ENCODE measurements around the gene MPND. TPM values are rescaled to one million over a fixed set of nuclear protein-coding genes. Genes with fewer than 3 reads are reported as not detected.

Gene MPND
- total RNA-seq (2022; extraction: Qiagen RNA extraction; ENCODE audit: low read depth), result 7.0 to 13.3 TPM (median 10.1 TPM) in 5 replicates

GRCh38 chr19:4343370-4344307, at the start of gene MPND:
Gene MPND, plus strand, starts transcription at chr19:4343562. Its CDS starts 32 bp downstream, at chr19:4343594.

GRCh38 chr19:4302243-4302640, 41.1 kb upstream of the MPND start, which contains the start of gene TMIGD2:
Gene TMIGD2, minus strand, starts transcription at chr19:4302389. Its CDS starts 4 bp downstream, at chr19:4302385.

GRCh38 chr19:4304538-4305256, 38.7 kb upstream of the MPND start, which contains the start of gene FSD1:
Gene FSD1, plus strand, starts transcription at chr19:4304598. Its CDS starts 149 bp downstream, at chr19:4304747.

GRCh38 chr19:4338441-4339355, 4.7 kb upstream of the MPND start, which contains the start of gene STAP2:
Gene STAP2, minus strand, starts transcription at chr19:4338827. Its CDS starts 74 bp downstream, at chr19:4338753.

GRCh38 chr19:4400135-4400936, 57.0 kb downstream of the MPND start, which contains the start of gene SH3GL1:
Gene SH3GL1, minus strand, starts transcription at chr19:4400547. Its CDS starts 179 bp downstream, at chr19:4400368.

GRCh38 chr19:4402171-4403004, 59.0 kb downstream of the MPND start, which contains the start of gene CHAF1A:
Gene CHAF1A, plus strand, starts transcription at chr19:4402640. Its CDS starts 123 bp downstream, at chr19:4402763.

Other genes starting within 250 kb of the MPND start
- 118 to 176 TPM (median 167 TPM) in 5 replicates for gene MAP2K2, start 219.4 kb upstream of the MPND start, total RNA-seq (2022; extraction: Qiagen RNA extraction; ENCODE audit: low read depth)
- 0.08 to 0.39 TPM (median 0.11 TPM) in 4 of 5 replicates, not detected in the other for gene CREB3L3, start 189.9 kb upstream of the MPND start, total RNA-seq (2022; extraction: Qiagen RNA extraction; ENCODE audit: low read depth)
- gene SIRT6, start 161.0 kb upstream of the MPND start, total RNA-seq (2022; extraction: Qiagen RNA extraction; ENCODE audit: low read depth), result 17.4 to 39.4 TPM (median 36.8 TPM) in 5 replicates
- gene ANKRD24, start 160.9 kb upstream of the MPND start, total RNA-seq (2022; extraction: Qiagen RNA extraction; ENCODE audit: low read depth), result 0.16 to 0.34 TPM (median 0.31 TPM) in 5 replicates
- 1.5 to 4.8 TPM (median 3.0 TPM) in 5 replicates for gene EBI3, start 114.0 kb upstream of the MPND start, total RNA-seq (2022; extraction: Qiagen RNA extraction; ENCODE audit: low read depth)
- gene YJU2, start 96.5 kb upstream of the MPND start, total RNA-seq (2022; extraction: Qiagen RNA extraction; ENCODE audit: low read depth), result 17.1 to 23.9 TPM (median 21.5 TPM) in 5 replicates
- gene SHD, start 64.3 kb upstream of the MPND start, total RNA-seq (2022; extraction: Qiagen RNA extraction; ENCODE audit: low read depth), result not detected in 5 replicates
- not detected in 5 replicates for gene TMIGD2, start 41.2 kb upstream of the MPND start, total RNA-seq (2022; extraction: Qiagen RNA extraction; ENCODE audit: low read depth)
- 6.0 to 10.8 TPM (median 8.6 TPM) in 5 replicates for gene FSD1, start 39.0 kb upstream of the MPND start, total RNA-seq (2022; extraction: Qiagen RNA extraction; ENCODE audit: low read depth)
- gene STAP2, start 4.7 kb upstream of the MPND start, total RNA-seq (2022; extraction: Qiagen RNA extraction; ENCODE audit: low read depth), result 0.12 to 0.47 TPM in 2 of 5 replicates, not detected in the others
- 36.6 to 63.4 TPM (median 61.9 TPM) in 5 replicates for gene SH3GL1, start 57.0 kb downstream of the MPND start, total RNA-seq (2022; extraction: Qiagen RNA extraction; ENCODE audit: low read depth)
- 19.7 to 27.3 TPM (median 24.6 TPM) in 5 replicates for gene CHAF1A, start 59.1 kb downstream of the MPND start, total RNA-seq (2022; extraction: Qiagen RNA extraction; ENCODE audit: low read depth)
- gene UBXN6, start 114.2 kb downstream of the MPND start, total RNA-seq (2022; extraction: Qiagen RNA extraction; ENCODE audit: low read depth), result 30.7 to 66.9 TPM (median 55.5 TPM) in 5 replicates
- gene HDGFL2, start 128.7 kb downstream of the MPND start, total RNA-seq (2022; extraction: Qiagen RNA extraction; ENCODE audit: low read depth), result 19.3 to 33.2 TPM (median 30.4 TPM) in 5 replicates
- 0.19 to 0.28 TPM (median 0.23 TPM) in 5 replicates for gene PLIN4, start 174.9 kb downstream of the MPND start, total RNA-seq (2022; extraction: Qiagen RNA extraction; ENCODE audit: low read depth)
- 0.16 to 0.32 TPM in 2 of 5 replicates, not detected in the others for gene PLIN5, start 191.7 kb downstream of the MPND start, total RNA-seq (2022; extraction: Qiagen RNA extraction; ENCODE audit: low read depth)
- gene LRG1, start 196.5 kb downstream of the MPND start, total RNA-seq (2022; extraction: Qiagen RNA extraction; ENCODE audit: low read depth), result 0.08 to 0.21 TPM (median 0.09 TPM) in 3 of 5 replicates, not detected in the others
- 4.3 to 6.9 TPM (median 6.2 TPM) in 5 replicates for gene SEMA6B, start 216.1 kb downstream of the MPND start, total RNA-seq (2022; extraction: Qiagen RNA extraction; ENCODE audit: low read depth)

Measured in A549 treated with ZK216348 at 1 μM for 4 hours (cell line).